Cardiac muscle cell (in vitro differentiated cells and primary cell): ENCODE results near the gene GSG1L2. TPM values are rescaled to one million over a fixed set of nuclear protein-coding genes. Genes with fewer than 3 reads are reported as not detected.

Source experiments
- DNase-seq, 2 donors: peaks; one replicate each; pipeline versions ENCODE4 v3.0.0 to v3.0.0-alpha.2; 2010 to 2017; ENCODE audit warnings: low read depth in 1 of 2, low spot score in 1 of 2
- H3K27ac ChIP-seq: fragments of 200-600 bp; sonication (generic); 2 replicates; pipeline ENCODE4 v1.5.1; 2016
- H3K27me3 ChIP-seq: fragments of 200-600 bp; sonication (generic); 2 replicates; pipeline ENCODE4 v1.6.0; 2016; ENCODE audit warnings: control low read depth
- H3K36me3 ChIP-seq: fragments of 200-600 bp; sonication (generic); 2 replicates; pipeline ENCODE4 v1.5.1; 2016; ENCODE audit warnings: control low read depth
- H3K4me1 ChIP-seq: fragments of 200-600 bp; sonication (generic); 2 replicates; pipeline ENCODE4 v1.8.1; 2017; ENCODE audit warnings: low read depth, mild to moderate bottlenecking, mixed run types
- H3K4me3 ChIP-seq: fragments of 200-600 bp; sonication (generic); 2 replicates; pipeline ENCODE4 v1.5.1; 2016; ENCODE audit warnings: mild to moderate bottlenecking
- H3K9me3 ChIP-seq: fragments of 200-600 bp; sonication (generic); 2 replicates; pipeline ENCODE4 v1.5.1; 2017; ENCODE audit warnings: low read depth, mild to moderate bottlenecking, control low read depth
- polyA plus RNA-seq: library from polyadenylated mRNA; unstranded; fragments of >200 nt; fragmentation: Nextera tagmentation; extraction: Ambion mirVana; gene quantifications from 2 replicates; pipeline ENCODE4 v1.2.1, GENCODE V29; 2016
- total RNA-seq: library from RNA; depleted of rRNA; stranded (reverse); fragments of >200 nt; gene quantifications from 2 replicates; pipeline ENCODE4 v1.2.3, GENCODE V29; 2016
- TF ChIP-seq, protein P1 (sequence below): IDR thresholded peaks from 2 replicates; pipeline ENCODE4 v1.5.1; 2012; ENCODE audit warnings: low read depth, mild to moderate bottlenecking, low read length

GSG1L2 gene
- total and polyA plus RNA-seq, 2 experiments from 2014 or later: not detected

DNA sequence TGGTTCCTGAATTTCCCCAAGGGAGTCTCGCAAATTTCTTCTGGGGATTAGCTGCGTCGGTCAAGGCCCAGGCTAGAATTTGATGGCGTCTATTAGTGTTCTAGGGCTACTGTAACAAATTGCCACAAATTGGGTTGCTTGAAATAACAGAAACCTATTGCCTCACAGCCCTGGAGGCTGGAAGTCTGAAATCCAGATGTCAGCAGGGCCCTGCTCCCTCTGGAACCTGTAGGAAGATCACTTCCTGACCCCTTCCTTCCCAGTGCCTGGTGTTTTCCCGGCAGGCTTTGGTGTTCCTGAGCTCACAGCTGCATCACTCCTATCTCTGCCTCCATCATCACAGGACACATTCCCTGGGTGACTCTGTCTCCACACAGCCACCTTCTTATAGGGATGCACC lies 54.9 kb downstream of the GSG1L2 start:
- no peaks in the 10 kb centered on the region for H3K4me1 ChIP-seq
- no peak overlapping the region for H3K27ac ChIP-seq
- TF ChIP-seq, protein P1, sequence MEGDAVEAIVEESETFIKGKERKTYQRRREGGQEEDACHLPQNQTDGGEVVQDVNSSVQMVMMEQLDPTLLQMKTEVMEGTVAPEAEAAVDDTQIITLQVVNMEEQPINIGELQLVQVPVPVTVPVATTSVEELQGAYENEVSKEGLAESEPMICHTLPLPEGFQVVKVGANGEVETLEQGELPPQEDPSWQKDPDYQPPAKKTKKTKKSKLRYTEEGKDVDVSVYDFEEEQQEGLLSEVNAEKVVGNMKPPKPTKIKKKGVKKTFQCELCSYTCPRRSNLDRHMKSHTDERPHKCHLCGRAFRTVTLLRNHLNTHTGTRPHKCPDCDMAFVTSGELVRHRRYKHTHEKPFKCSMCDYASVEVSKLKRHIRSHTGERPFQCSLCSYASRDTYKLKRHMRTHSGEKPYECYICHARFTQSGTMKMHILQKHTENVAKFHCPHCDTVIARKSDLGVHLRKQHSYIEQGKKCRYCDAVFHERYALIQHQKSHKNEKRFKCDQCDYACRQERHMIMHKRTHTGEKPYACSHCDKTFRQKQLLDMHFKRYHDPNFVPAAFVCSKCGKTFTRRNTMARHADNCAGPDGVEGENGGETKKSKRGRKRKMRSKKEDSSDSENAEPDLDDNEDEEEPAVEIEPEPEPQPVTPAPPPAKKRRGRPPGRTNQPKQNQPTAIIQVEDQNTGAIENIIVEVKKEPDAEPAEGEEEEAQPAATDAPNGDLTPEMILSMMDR: no peak
- no peaks in the 10 kb centered on the region for H3K36me3 ChIP-seq
- H3K4me3 ChIP-seq: no peak overlapping the region
- H3K9me3 ChIP-seq: no peaks in the 10 kb centered on the region
- DNase-seq: no peak
- H3K27me3 ChIP-seq: peaks cover 8% of the 10 kb centered on the region

DNA sequence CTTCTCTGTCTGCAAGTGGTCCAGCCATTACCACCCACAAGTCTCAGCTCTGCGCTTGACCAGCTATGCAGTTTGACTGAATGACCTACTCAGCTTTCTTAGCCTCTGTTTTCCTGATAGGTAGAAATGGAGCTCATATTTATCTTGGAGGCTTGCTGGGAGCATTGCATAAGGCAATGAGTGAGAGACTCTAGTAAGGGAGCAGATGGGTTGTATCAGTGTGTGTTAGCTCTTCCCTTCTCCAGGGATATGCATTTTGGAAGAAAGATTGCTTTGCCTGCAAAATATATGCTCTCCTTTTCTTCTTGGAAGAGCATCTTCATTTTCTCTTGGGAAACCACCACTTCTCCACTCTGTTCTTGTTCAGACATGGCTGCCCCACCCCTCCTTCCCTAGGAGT lies 56.6 kb downstream of the GSG1L2 start:
- TF ChIP-seq, protein P1: no peak
- H3K4me1 ChIP-seq: no peaks in the 10 kb centered on the region
- H3K27me3 ChIP-seq: peaks cover 8% of the 10 kb centered on the region
- H3K36me3 ChIP-seq: no peaks in the 10 kb centered on the region
- no peak overlapping the region for H3K27ac ChIP-seq
- no peak for DNase-seq
- no peak overlapping the region for H3K4me3 ChIP-seq
- H3K9me3 ChIP-seq: no peaks in the 10 kb centered on the region

DNA sequence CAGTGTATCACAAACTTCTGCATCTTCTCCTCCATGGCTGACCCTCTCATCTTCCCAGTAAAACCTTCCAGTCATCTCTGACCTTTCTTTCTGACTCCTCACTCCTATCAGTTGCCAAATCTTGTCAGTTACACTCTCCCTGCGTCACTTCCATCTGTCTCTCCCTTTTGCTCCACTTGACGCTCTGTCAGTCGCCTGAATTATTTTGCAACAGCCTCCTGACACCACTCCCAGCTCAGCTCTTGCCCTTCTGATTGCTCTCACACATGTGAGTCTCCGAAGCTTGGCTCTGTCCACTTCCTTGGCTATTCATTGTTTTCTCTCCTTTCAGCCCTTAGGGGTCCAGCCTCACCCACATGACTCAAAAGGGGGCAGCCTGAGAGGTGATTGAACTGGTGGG lies 58.2 kb downstream of the GSG1L2 start:
- Histone ChIP-seq H3K4me1 (no peaks in the 10 kb centered on the region), H3K36me3 (no peaks in the 10 kb centered on the region)
- TF ChIP-seq, protein P1: no peak

DNA sequence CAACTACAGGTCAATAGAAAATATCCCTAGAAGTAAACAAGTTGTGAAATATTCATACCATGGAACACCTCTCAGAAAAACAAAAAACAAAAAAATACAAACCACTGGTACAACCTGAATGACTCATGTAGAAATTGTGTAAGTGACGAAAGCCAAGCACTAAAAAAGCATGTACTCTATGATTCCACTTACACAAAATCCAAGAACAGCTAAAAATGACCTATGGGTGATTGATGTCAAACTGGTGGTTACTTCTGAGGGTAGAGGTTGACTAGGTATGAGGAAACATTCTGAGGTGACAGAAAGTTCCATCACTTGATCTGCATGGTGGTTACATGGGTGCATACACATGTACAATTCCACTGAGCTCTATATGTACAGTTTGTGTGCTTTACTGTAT lies 61.6 kb downstream of the GSG1L2 start:
- Histone ChIP-seq H3K4me1 (no peaks in the 10 kb centered on the region), H3K27ac (no peak overlapping the region), H3K4me3 (no peak overlapping the region), H3K27me3 (peaks cover 8% of the 10 kb centered on the region), H3K36me3 (no peaks in the 10 kb centered on the region), H3K9me3 (no peaks in the 10 kb centered on the region)
- TF ChIP-seq, protein P1: no peak
- no peak for DNase-seq

More for the DNA sequence above, 58.2 kb downstream of the GSG1L2 start:
- no peak overlapping the region for H3K27ac ChIP-seq
- H3K27me3 ChIP-seq: peaks cover 8% of the 10 kb centered on the region
- H3K9me3 ChIP-seq: no peaks in the 10 kb centered on the region
- H3K4me3 ChIP-seq: no peak overlapping the region
- DNase-seq: no peak

DNA sequence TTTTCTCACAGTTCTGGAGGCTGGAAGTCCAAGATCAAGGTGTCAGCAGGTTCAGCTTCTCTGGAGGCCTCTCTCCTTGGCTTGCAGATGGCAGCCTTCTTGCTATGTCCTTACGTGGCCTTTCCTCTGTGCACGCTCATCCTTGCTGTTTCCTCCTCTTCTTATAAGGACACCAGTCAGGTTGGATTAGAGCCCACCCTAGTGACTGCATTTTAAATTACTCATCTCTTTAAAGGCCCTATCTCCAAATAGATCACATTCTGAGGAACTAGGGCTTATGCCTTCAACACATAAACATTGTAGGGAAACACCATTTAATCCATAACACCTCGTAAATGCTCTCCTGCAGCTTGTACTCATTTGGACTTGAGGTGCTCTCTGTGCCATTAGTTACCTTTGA lies 66.8 kb downstream of the GSG1L2 start:
- DNase-seq: no peak
- no peak overlapping the region for H3K4me3 ChIP-seq
- no peaks in the 10 kb centered on the region for H3K36me3 ChIP-seq
- no peaks in the 10 kb centered on the region for H3K27me3 ChIP-seq
- H3K9me3 ChIP-seq: no peaks in the 10 kb centered on the region
- no peak overlapping the region for H3K27ac ChIP-seq
- H3K4me1 ChIP-seq: no peaks in the 10 kb centered on the region
- TF ChIP-seq, protein P1: no peak

Other genes starting within 250 kb of the GSG1L2 start
- 46.9 and 57.0 TPM in 2 replicates for gene STX8, start 246.3 kb downstream of the GSG1L2 start, total RNA-seq
- 95.2 and 95.3 TPM in 2 replicates for gene STX8, start 246.3 kb downstream of the GSG1L2 start, polyA plus RNA-seq
- not detected in 2 replicates for gene CFAP52, start 245.4 kb downstream of the GSG1L2 start, total RNA-seq
- 0.50 and 0.75 TPM in 2 replicates for gene CFAP52, start 245.4 kb downstream of the GSG1L2 start, polyA plus RNA-seq
- gene USP43, start 176.6 kb downstream of the GSG1L2 start, total RNA-seq: 1.2 and 2.8 TPM in 2 replicates
- gene USP43, start 176.6 kb downstream of the GSG1L2 start, polyA plus RNA-seq: 1.7 and 1.8 TPM in 2 replicates
- gene DHRS7C, start 30.5 kb downstream of the GSG1L2 start, total RNA-seq: 0.63 and 1.2 TPM in 2 replicates
- 1.1 TPM in 1 of 2 replicates, not detected in the other for gene DHRS7C, start 30.5 kb downstream of the GSG1L2 start, polyA plus RNA-seq
- gene GLP2R, start 3.8 kb upstream of the GSG1L2 start, total RNA-seq: not detected in 2 replicates
- gene GLP2R, start 3.8 kb upstream of the GSG1L2 start, polyA plus RNA-seq: 0.06 TPM in 1 of 2 replicates, not detected in the other
- gene RCVRN, start 83.2 kb upstream of the GSG1L2 start, total RNA-seq: 0.06 TPM in 1 of 2 replicates, not detected in the other
- not detected in 2 replicates for gene RCVRN, start 83.2 kb upstream of the GSG1L2 start, polyA plus RNA-seq